H1 (cell line): ENCODE measurements around the gene POLR3A. TPM values are rescaled to one million over a fixed set of nuclear protein-coding genes. Genes with fewer than 3 reads are reported as not detected.

Experiments used
- CTCF ChIA-PET: fragments of 300-600 bp; sonication (Branson Sonifier 250); formaldehyde crosslinking; loops from one replicate; lab custom pipeline; 2021; ENCODE audit not compliant: partially characterized antibody; lab: Charles Lee
- POLR2A ChIA-PET: fragments of 300-600 bp; sonication (Branson Sonifier 250); formaldehyde crosslinking; loops from one replicate; lab custom pipeline; 2021; ENCODE audit warnings: inconsistent platforms; ENCODE audit not compliant: partially characterized antibody; lab: Charles Lee
- DNase-seq, 2 experiments: peaks; one replicate each; pipeline versions ENCODE4 v3.0.0 to v3.0.0-alpha.2; 2010 to 2022; ENCODE audit warnings: low spot score in 2 of 2, low read depth in 1 of 2, mixed read lengths in 1 of 2
- FAIRE-seq: peaks from 2 replicates; lab custom pipeline; 2011; peaks lifted over from hg19 to GRCh38; lab: Jason Lieb, UNC
- H2AFZ ChIP-seq: 2 replicates; pipeline ENCODE4 v1.8.1; 2012; ENCODE audit warnings: low read length, inconsistent platforms
- H2AK5ac ChIP-seq: 2 replicates; pipeline ENCODE4 v1.6.1; 2013; ENCODE audit warnings: low read depth, low read length
- H2BK120ac ChIP-seq: replicated peaks from 2 replicates; pipeline ENCODE3; 2013; ENCODE audit warnings: low read depth, low read length, inconsistent platforms
- H2BK12ac ChIP-seq: 2 replicates; pipeline ENCODE4 v1.6.1; 2013; ENCODE audit warnings: low read depth, low read length
- H2BK15ac ChIP-seq: 2 replicates; pipeline ENCODE4 v1.6.1; 2013; ENCODE audit warnings: low read length
- H2BK20ac ChIP-seq: 2 replicates; pipeline ENCODE4 v1.6.1; 2013; ENCODE audit warnings: low read length
- H2BK5ac ChIP-seq: 2 replicates; pipeline ENCODE4 v1.6.1; 2013; ENCODE audit warnings: low read depth, low read length
- H3K14ac ChIP-seq: 2 replicates; pipeline ENCODE4 v1.6.1; 2013; ENCODE audit warnings: inconsistent platforms; ENCODE audit not compliant: insufficient read length
- H3K18ac ChIP-seq: 2 replicates; pipeline ENCODE4 v1.6.1; 2013; ENCODE audit warnings: low read length; ENCODE audit errors: extremely low read depth
- H3K23ac ChIP-seq: 2 replicates; pipeline ENCODE4 v1.6.1; 2013; ENCODE audit warnings: inconsistent platforms; ENCODE audit not compliant: insufficient read length
- H3K23me2 ChIP-seq: 2 replicates; pipeline ENCODE4 v1.6.1; 2013; ENCODE audit warnings: low read depth, low read length
- H3K27ac ChIP-seq: 2 replicates; pipeline ENCODE4 v1.6.1; 2011; ENCODE audit warnings: low read depth, low read length, inconsistent platforms
- H3K27me3 ChIP-seq, 4 experiments: replicated peaks in 1 of 4; 1 replicate in 1 of 4; 2 replicates in 3 of 4; pipeline versions ENCODE4 v1.6.1 to v1.8.1; 2011 to 2013; ENCODE audit warnings: low read length in 3 of 4, mild to moderate bottlenecking in 3 of 4, inconsistent platforms in 2 of 4, mixed read lengths in 2 of 4, moderate library complexity in 1 of 4; ENCODE audit not compliant: control insufficient read depth in 3 of 4, insufficient read depth in 3 of 4; ENCODE audit errors: extremely low read depth in 1 of 4
- H3K36me3 ChIP-seq, 4 experiments: 2 replicates each; pipeline versions ENCODE4 v1.6.1 to v1.8.1; 2011 to 2013; ENCODE audit warnings: mild to moderate bottlenecking in 4 of 4, low read length in 3 of 4, moderate library complexity in 2 of 4, control low read depth in 1 of 4, inconsistent platforms in 1 of 4; ENCODE audit not compliant: insufficient read depth in 4 of 4, control insufficient read depth in 2 of 4
- H3K4ac ChIP-seq: replicated peaks from 2 replicates; pipeline ENCODE3; 2013; ENCODE audit warnings: low read length, low read depth, mixed read lengths, inconsistent platforms; ENCODE audit not compliant: insufficient read length
- H3K4me1 ChIP-seq, 4 experiments: replicated peaks in 1 of 4; 1 replicate in 1 of 4; 2 replicates in 3 of 4; pipeline versions ENCODE4 v1.6.1 to v1.8.1; 2011 to 2013; ENCODE audit warnings: low read length in 3 of 4, inconsistent platforms in 2 of 4, mixed read lengths in 1 of 4; ENCODE audit not compliant: insufficient read depth in 4 of 4, control insufficient read depth in 3 of 4
- H3K4me2 ChIP-seq, 2 experiments: 2 replicates each; pipeline versions ENCODE4 v1.6.1 to v1.8.1; 2011 to 2013; ENCODE audit warnings: low read depth in 2 of 2, low read length in 2 of 2, control low read depth in 1 of 2, inconsistent platforms in 1 of 2, mild to moderate bottlenecking in 1 of 2; ENCODE audit not compliant: insufficient read depth in 1 of 2
- H3K4me3 ChIP-seq, 4 experiments: fragments of 200-600, 300-600 bp in 1 of 4; sonication (generic), shearing (Covaris generic), sonication (Bioruptor Twin) in 1 of 4; 2 replicates each; pipeline versions ENCODE4 v1.5.1 to v1.8.1; 2011 to 2016; ENCODE audit warnings: low read length in 4 of 4, low read depth in 3 of 4, control low read depth in 2 of 4, inconsistent platforms in 2 of 4, mild to moderate bottlenecking in 2 of 4, mixed read lengths in 1 of 4, moderate library complexity in 1 of 4; ENCODE audit not compliant: insufficient read depth in 2 of 4; ENCODE audit errors: extremely low read depth in 1 of 4
- H3K56ac ChIP-seq: replicated peaks from 2 replicates; pipeline ENCODE3; 2013; ENCODE audit warnings: low read depth, mild to moderate bottlenecking, mixed read lengths, low read length, inconsistent platforms; ENCODE audit not compliant: insufficient read length
- H3K79me1 ChIP-seq: 2 replicates; pipeline ENCODE4 v1.6.1; 2013; ENCODE audit warnings: low read depth, low read length, control low read depth
- H3K79me2 ChIP-seq, 2 experiments: 2 replicates each; pipeline versions ENCODE4 v1.6.1 to v1.8.1; 2012 to 2013; ENCODE audit warnings: low read length in 2 of 2, mild to moderate bottlenecking in 2 of 2, inconsistent platforms in 1 of 2; ENCODE audit not compliant: insufficient read depth in 2 of 2, control insufficient read depth in 1 of 2
- H3K9ac ChIP-seq, 4 experiments: replicated peaks in 1 of 4; 1 replicate in 1 of 4; 2 replicates in 3 of 4; pipeline versions ENCODE4 v1.6.1 to v1.8.1; 2011 to 2013; ENCODE audit warnings: low read depth in 3 of 4, low read length in 3 of 4, control low read depth in 2 of 4, mild to moderate bottlenecking in 2 of 4, moderate library complexity in 2 of 4, inconsistent platforms in 1 of 4; ENCODE audit errors: extremely low read depth in 1 of 4
- H3K9me3 ChIP-seq, 2 experiments: 2 replicates each; pipeline versions ENCODE4 v1.6.1 to v1.8.1; 2012 to 2013; ENCODE audit warnings: mild to moderate bottlenecking in 2 of 2, moderate library complexity in 2 of 2, control low read depth in 1 of 2, inconsistent platforms in 1 of 2, low read depth in 1 of 2, low read length in 1 of 2, mixed read lengths in 1 of 2; ENCODE audit not compliant: insufficient read depth in 2 of 2
- H4K20me1 ChIP-seq, 2 experiments: replicated peaks in 1 of 2; 2 replicates each; pipeline versions ENCODE3 to v1.8.1; 2011 to 2013; ENCODE audit warnings: inconsistent platforms in 2 of 2, low read length in 2 of 2, mild to moderate bottlenecking in 1 of 2; ENCODE audit not compliant: insufficient read depth in 2 of 2, control insufficient read depth in 1 of 2
- H4K5ac ChIP-seq: 2 replicates; pipeline ENCODE4 v1.6.1; 2013; ENCODE audit warnings: low read length, low read depth, mixed read lengths, inconsistent platforms; ENCODE audit not compliant: insufficient read length
- H4K8ac ChIP-seq: 2 replicates; pipeline ENCODE4 v1.8.0; 2013; ENCODE audit warnings: mild to moderate bottlenecking, moderate library complexity, low read length, inconsistent platforms; ENCODE audit not compliant: insufficient read depth; ENCODE audit errors: extremely low read depth
- H4K91ac ChIP-seq: replicated peaks from 2 replicates; pipeline ENCODE3; 2013; ENCODE audit warnings: low read length, mixed read lengths, inconsistent platforms; ENCODE audit not compliant: insufficient read length
- BACH1 ChIP-seq: IDR thresholded peaks from 2 replicates; pipeline ENCODE4 v1.6.1; 2012; ENCODE audit warnings: low read length, improper control_type of control experiment
- CBX8 ChIP-seq: fragments of 300-800, 300-1000 bp; sonication (generic); IDR thresholded peaks from 2 replicates; pipeline ENCODE4 v1.7.1; 2016; ENCODE audit warnings: low read depth, low read length, borderline replicate concordance
- CHD2 ChIP-seq: IDR thresholded peaks from 2 replicates; pipeline ENCODE4 v1.6.1; 2012; ENCODE audit warnings: low read length, improper control_type of control experiment
- EZH2 ChIP-seq: fragments of 200-600 bp; sonication (generic); IDR thresholded peaks from 2 replicates; pipeline ENCODE4 v1.7.1; 2012; ENCODE audit warnings: low read depth, mild to moderate bottlenecking, moderate library complexity, low read length, inconsistent platforms; ENCODE audit not compliant: severe bottlenecking
- KDM1A ChIP-seq: fragments of 200-600, 300-600 bp; sonication (generic); IDR thresholded peaks from 2 replicates; pipeline ENCODE4 v1.7.1; 2016; ENCODE audit warnings: mild to moderate bottlenecking, low read length, borderline replicate concordance
- PHF8 ChIP-seq: fragments of 200-600 bp; sonication (generic); conservative IDR thresholded peaks from 2 replicates; pipeline ENCODE4 v1.7.1; 2012; ENCODE audit warnings: low read depth, mild to moderate bottlenecking, inconsistent platforms, low read length, moderate library complexity
- RFX5 ChIP-seq: IDR thresholded peaks from 2 replicates; pipeline ENCODE4 v1.6.1; 2011; ENCODE audit warnings: low read depth, low read length, improper control_type of control experiment, borderline replicate concordance
- SP4 ChIP-seq: IDR thresholded peaks from 2 replicates; pipeline ENCODE4 v1.6.1; 2012; ENCODE audit warnings: low read length, inconsistent platforms
- YY1 ChIP-seq: IDR thresholded peaks from 2 replicates; pipeline ENCODE4 v1.6.1; 2011; ENCODE audit warnings: low read depth, mild to moderate bottlenecking, low read length
- WGBS, 2 experiments: shearing (Covaris generic) in 1 of 2; methylation state at CpG; one replicate each; pipeline versions ENCODE4 v1.1.6 to v1.1.7; 2013 to 2015; ENCODE audit warnings: low lambda C conversion rate in 2 of 2, mixed read lengths in 2 of 2, inconsistent platforms in 1 of 2, low coverage in 1 of 2, missing lambda C conversion rate in 1 of 2; ENCODE audit not compliant: insufficient replicate concordance in 2 of 2, insufficient coverage in 1 of 2, insufficient read length in 1 of 2; ENCODE audit errors: extremely low coverage in 1 of 2, missing lambda C conversion rate in 1 of 2; 5-methylcytosine and 5-hydroxymethylcytosine counted together
- polyA plus RNA-seq, 7 experiments: library from polyadenylated mRNA; depleted of rRNA in 3 of 7; stranded (reverse) in 5 of 7; unstranded in 2 of 7; fragments of >200 nt in 5 of 7; fragments of 200-250 nt in 2 of 7; gene quantifications; 1 replicate in 5 of 7; 2 replicates in 1 of 7; 4 replicates in 1 of 7; pipeline versions ENCODE4 v1.2.1 to v1.2.3, GENCODE V29; 2011 to 2013; ENCODE audit warnings: missing spikeins in 2 of 7, mixed read lengths in 2 of 7
- total RNA-seq: library from RNA; stranded (reverse); fragmentation: NEBNext Ultra II Directional; extraction: Animal tissue kit (Norgen Biotek cat#: 25700); gene quantifications from 2 replicates; pipeline ENCODE4 v1.2.1, GENCODE V29; 2021
- TF ChIP-seq, protein P1 (sequence below): IDR thresholded peaks from 2 replicates; pipeline ENCODE4 v1.6.1; 2012; ENCODE audit warnings: inconsistent platforms

Gene POLR3A
- total and polyA plus RNA-seq, 2 of the 8 experiments (the other 6 are each of a cell fraction or from before 2014, with no cell fraction given): 11.3 to 38.6 TPM

DNA sequence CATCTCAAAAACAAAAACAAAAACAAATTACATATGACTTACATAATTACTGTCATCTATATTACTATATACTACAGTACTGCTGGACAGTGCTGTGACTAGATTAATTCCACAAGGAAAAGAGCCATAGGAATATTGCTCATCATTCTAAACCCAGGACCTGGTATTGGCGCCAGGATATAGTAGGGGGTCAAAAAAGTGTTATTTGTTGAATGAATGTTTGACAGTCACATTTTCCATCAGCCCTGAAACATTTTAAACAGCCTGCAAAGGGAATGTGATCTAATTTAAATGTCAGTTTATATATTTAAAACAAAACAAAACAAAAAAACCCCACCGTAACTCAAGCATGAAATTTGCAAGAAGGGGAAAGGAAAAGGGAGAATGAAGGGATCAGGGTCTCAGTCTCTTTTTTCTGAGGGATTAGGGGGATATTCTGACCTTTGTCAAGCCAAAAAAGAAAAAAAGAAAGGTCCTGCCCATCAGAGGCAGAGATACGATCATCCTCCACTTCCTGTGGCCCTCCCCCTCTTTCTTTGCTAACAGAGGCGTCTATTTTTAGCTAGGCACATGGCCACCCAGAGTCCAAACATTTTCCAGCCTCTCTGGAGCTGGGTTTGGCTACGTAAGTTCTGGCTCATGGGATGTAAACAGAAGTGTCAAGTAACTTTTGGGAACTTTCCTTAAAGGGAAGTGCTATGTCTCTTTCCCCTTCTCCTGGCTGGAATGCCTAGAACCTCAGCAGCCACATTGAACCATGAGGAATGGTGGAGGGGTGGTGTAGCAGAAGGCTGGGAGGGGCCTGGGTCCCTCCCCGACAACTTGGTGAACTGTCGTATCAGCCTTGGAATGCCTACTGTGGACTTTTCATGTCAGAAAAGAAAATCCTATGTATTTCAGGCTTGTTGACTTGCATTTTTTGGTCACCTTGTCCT is 58.2 kb downstream of the POLR3A start:
- H3K56ac ChIP-seq: no peak overlapping the region
- ChIA-PET POLR2A (interaction anchor here (1.0 to 4.8 kb wide), 3 partner anchors 16 to 62 kb away, joined by 3 to 26 read pairs (median 5); partner anchors contain the start of gene DLG5), CTCF (interaction anchor here (0.8 to 9.7 kb wide), 5 partner anchors 13 to 132 kb away, joined by 3 to 117 read pairs (median 3); no protein-coding TSS in a partner anchor)
- WGBS, 2 experiments: 83% methylated on average over 6 of the region's 7 CpGs; no CpG with 5 or more reads in 1 of the 2 experiments
- no peak overlapping the region for H3K18ac ChIP-seq
- peak overlapping the region; percentile 0; the same call in 1 of the 2 replicates for H2BK12ac ChIP-seq
- no peak overlapping the region for H2BK120ac ChIP-seq
- no peaks in the 10 kb centered on the region for H3K9me3 ChIP-seq
- H3K79me2 ChIP-seq: no peaks in the 10 kb centered on the region
- H3K4ac ChIP-seq: no peak overlapping the region
- H2BK20ac ChIP-seq: no peak overlapping the region
- H3K4me3 ChIP-seq: no peak overlapping the region
- FAIRE-seq (no peak), DNase-seq (no peak)
- H3K27me3 ChIP-seq: no peaks in the 10 kb centered on the region
- H3K14ac ChIP-seq: no peak overlapping the region
- H3K36me3 ChIP-seq: no peaks in the 10 kb centered on the region; a peak in 1 of 8 replicates
- H4K91ac ChIP-seq: no peak overlapping the region
- H4K5ac ChIP-seq: peak overlapping the region; percentile 32
- 0 out of 2 replicates have a peak overlapping the region, but pooled peaks have one; percentile 66 for H2AK5ac ChIP-seq
- no peak overlapping the region for H3K23ac ChIP-seq
- peak overlapping the region; percentile 27; the same call in 1 of the 2 replicates for H3K27ac ChIP-seq
- no peak overlapping the region for H4K8ac ChIP-seq
- H2AFZ ChIP-seq: no peak overlapping the region
- H3K79me1 ChIP-seq: no peaks in the 10 kb centered on the region
- peak overlapping the region; percentile 49; the same call in 1 of the 2 replicates for H2BK5ac ChIP-seq
- peaks cover 0 to 6% (median 0%) of the 10 kb centered on the region in 4 experiments; a peak in 2 of 7 replicates for H3K4me1 ChIP-seq
- no peaks in the 10 kb centered on the region for H4K20me1 ChIP-seq
- H3K9ac ChIP-seq: peak overlapping the region in 1 of 4 experiments; percentile 21; a peak in 1 of 7 replicates
- H2BK15ac ChIP-seq: no peak overlapping the region
- H3K23me2 ChIP-seq: no peaks in the 10 kb centered on the region
- H3K4me2 ChIP-seq: no peak overlapping the region; a peak in 1 of 4 replicates
- TF ChIP-seq BACH1 (no peak), CHD2 (no peak), SP4 (no peak), KDM1A (0 out of 2 replicates have a peak, but pooled peaks have one; percentile 61), CBX8 (no peak), YY1 (no peak), PHF8 (no peak), EZH2 (no peak), RFX5 (no peak)
- TF ChIP-seq, protein P1, sequence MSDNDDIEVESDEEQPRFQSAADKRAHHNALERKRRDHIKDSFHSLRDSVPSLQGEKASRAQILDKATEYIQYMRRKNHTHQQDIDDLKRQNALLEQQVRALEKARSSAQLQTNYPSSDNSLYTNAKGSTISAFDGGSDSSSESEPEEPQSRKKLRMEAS: peak; percentile 31; the same call in 1 of the 2 replicates
